NOMO-1 treated with DMSO at 0.1 percent for 48 hours (cell line): Measurements from ENCODE around the gene KLHL25.

Experiments used
- DNase-seq: peaks from one replicate; lab custom pipeline; 2025; ENCODE audit not compliant: unreplicated experiment; lab: John Stamatoyannopoulos, UW

The KLHL25 gene

DNA sequence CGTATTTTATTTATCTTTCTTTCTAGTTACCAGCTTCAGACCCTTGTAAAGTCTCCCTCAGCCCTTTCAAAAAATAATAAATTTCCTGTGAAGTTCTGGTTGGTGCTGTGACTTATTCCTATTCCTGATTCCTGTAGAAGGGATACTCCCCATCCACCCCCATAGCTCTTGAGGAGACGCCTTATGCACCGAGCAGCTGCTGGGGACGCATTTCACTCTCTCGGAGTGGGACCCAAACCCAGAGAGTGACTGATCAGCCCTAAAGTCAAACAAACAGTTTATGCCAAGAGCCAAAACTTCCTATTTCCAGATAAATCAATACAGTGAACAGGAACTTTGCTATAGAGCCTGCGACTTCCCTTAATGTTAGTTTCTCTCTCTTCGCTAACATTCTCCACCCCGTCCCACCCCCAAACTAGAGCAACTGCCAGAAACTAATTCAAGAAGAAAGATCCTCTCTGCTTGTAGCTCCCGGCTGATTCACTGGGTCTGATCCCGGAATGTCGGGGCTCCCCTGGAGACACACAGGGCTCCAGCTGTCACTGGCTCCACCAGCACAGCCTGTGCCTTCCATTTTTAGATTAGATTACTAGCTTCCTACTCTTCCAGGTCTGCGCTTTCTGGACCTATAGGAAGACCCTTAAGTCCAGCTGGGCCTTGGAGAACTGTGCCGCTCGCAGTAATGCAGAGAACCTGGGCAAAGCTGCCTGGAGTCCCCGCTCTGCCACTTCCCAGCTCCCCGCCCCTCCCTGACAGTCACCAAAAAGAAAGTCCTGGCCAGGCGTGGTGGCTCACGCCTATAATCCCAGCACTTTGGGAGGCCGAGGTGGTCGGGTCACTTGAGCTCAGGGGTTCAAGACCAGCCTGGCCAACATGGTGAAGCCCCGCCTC is 45.2 kb downstream of the KLHL25 start:
- DNase-seq: no peak

DNA sequence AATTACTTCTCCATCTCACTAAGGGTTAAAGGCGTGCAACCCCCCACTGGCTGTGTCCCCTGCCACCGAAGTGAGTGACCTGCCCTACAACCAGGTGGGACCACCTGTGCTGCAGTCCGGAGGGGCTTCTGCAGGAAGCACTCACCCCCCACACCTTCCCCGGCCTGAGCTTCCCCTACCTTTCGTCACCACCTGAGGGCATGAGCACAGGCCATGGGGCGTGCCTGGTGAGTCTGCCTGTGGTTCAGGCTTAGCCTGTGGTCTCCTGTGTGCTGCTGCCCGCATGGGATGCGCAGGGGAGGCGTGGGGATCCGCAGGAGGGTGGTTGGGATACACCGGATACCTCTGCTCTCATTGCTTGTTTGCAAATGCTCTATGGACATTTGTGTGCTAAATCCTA is 46.0 kb downstream of the KLHL25 start:
- no peak for DNase-seq

DNA sequence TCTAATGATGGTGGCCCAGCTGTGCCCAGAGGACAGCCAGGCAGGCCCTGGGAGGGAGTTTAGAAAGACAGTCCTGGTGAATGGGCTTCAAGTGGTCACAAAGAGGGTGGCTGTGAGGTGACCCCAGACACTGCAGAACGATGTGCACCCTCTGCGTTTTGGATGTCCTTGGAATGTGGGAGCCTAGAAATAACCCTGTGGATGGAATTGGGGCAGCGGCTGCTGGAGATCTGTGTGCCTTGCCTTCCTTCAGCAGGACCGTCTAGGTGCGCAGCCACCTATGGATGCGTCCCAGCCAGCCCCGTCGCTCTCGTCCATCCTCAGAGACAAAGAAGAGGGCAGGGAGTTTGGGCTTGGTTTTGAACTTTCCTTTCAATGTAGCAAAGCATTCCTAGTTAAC is 46.5 kb downstream of the KLHL25 start:
- DNase-seq: no peak

DNA sequence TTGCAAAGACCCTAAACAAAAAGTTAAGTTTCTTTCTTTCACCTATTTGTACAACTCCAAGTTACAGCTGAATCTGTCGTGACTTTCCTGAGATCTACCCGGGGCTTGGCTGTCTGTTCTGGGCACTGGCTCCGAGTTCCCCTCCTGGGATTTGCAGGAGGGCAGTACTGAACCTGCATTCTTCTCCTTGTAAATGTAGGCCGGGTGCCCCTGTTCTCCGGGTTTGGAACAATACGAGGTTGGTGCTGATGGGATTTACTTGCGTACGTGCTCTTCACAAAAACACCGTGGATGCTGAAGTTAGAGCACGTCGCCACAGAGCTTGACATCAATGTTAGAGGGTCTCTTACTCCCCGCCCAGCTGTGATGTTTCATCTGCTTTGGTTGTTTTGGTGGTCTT is 48.1 kb downstream of the KLHL25 start:
- DNase-seq: no peak

DNA sequence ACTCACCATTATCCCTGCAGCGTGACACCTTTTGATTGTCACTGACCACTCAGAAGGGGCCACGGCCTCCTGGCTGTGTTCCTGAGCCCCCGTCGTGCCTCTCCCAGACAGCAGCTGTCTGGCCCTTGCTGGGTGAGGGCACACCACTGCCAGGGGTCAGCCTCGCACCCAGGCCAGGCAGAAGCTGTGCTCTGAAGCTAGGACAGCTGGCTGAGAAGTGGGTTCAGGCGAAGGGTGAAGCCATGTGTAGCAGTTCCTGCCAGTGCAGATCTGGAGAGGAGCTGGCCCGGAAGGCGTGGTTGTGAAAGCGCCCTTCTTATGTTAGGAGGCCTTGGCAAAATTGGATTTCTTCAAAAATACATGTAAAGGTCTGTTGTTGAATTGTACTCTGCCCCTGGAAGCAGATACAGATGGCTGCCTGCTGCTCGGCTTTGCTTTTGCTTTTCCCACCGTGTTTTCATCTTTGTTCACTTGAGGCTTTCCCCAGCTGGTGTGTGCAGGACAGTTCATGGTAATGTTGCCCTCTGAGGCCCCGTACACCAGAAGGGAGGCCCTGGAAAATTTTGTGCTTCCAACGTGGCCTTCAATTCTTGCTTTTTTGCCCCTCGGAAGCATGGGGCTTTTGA is 49.1 kb downstream of the KLHL25 start:
- no peak for DNase-seq

DNA sequence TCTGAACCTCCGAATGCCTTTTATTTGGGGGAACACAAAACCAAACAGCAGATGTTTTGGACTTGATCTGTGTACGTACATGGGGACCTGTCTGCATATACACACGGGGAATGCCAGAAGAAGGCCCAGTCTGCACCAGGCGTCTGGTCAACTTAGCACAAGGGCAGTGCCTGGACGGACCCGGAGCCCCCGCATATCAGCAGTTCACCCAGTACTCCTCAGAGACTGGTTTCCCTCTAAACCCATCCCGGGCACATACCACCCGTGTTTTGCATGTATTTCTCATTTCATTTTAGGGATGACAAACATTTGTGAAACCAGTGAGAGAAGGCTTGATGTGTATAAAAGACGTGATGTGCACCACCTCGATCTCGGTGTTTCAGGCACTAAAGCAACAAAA is 49.7 kb downstream of the KLHL25 start:
- no peak for DNase-seq

DNA sequence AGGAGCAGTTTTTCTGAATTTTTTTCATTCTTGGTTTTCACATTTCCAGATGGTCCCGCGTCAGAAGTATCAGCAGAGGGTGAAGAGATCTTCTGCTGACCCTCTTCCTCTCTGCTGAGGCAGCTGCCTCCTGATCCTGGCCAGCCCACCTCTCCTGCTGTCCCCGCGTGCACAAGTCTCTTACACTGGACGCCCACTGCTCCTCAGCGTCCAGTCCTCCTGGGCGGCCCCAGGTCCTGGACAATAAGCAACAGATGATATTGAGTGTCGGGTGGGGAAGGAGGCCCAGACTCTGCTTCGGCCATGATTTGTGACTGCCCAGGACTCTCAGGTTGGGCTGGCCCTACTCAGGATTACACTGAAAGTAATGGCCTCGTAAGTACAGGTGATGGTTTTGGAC is 50.1 kb downstream of the KLHL25 start:
- no peak for DNase-seq

DNA sequence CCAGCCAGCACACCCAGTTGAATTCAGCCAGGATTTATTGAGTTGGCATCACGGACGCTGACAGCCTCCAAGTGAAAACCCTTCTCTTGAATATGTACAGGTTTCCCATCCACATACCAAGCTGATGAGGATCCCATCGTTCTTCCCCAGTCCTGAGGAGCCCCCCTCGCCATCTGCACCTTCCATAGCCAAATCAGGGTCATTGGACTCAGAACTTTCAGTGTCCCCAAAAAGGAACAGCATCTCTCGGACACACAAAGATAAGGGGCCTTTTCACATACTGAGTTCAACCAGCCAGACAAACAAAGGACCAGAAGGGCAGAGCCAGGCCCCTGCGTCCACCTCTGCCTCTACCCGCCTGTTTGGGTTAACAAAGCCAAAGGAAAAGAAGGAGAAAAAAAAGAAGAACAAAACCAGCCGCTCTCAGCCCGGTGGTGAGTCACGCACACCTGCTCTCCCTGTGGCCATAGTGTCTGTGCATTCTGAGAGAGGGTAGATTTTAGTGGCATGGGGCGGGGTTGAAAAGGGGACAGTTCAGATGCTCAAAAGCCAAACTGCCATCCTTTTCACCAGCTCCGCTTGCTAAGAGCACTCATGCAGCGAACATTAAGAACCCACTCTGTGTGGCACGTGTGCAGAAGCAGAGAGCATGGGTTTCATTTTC is 51.2 kb downstream of the KLHL25 start:
- DNase-seq: no peak

DNA sequence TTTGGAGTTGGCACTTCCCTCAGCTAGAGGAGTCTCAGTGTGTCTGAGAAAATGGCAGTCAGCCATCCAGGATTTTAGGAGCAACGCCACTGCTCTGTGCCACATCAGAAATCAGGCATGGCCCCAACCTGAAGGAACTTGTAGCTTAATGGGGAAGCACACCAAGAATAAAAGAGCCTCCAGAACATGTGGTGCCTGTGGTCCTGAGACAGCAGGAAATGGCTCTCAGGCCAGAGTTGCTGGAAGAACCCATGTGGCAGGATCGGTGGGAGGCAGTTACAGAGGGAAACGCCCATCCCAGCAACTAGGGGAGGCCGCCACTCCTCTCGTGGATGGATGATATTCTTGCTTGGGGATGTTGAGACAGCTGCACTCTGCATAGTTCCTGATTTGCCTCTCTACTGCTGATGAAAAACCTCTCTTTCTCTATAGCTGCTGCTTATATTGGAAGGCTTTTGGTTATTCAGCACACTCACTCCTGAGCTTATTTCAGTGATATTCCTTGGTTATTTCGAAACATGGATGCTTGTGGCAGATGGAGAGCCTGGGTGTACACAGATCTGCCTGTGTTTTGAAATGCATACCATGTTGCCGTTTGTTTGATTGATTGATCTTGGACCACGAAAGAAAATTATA is 52.4 kb downstream of the KLHL25 start:
- DNase-seq: no peak

DNA sequence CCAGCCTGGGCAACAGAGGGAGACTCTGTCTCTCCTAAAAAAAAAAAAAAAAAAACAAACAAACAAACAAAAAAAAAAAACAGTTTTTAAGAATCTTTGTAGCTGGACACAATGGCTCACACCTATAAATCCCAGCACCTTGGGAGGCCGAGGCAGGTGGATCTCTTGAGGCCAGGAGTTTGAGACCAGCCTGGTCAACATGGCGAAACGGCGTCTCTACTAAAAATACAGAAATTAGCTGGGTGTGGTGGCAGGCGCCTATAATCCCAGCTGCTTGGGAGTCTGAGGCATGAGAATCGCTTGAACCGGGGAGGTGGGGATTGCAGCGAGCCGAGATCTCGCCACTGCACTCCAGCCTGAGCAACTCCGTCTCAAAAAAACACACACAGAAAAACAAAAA is 53.1 kb downstream of the KLHL25 start:
- no peak for DNase-seq

DNA sequence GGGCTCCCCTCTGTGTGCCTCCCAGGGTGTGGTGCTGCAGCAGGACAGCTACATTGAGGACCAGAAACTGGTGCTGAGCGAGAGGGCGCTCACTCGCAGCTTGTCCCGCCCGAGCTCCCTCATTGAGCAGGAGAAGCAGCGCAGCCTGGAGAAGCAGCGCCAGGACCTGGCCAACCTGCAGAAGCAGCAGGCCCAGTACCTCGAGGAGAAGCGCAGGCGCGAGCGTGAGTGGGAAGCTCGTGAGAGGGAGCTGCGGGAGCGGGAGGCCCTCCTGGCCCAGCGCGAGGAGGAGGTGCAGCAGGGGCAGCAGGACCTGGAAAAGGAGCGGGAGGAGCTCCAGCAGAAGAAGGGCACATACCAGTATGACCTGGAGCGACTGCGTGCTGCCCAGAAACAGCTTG is 53.7 kb downstream of the KLHL25 start:
- no peak for DNase-seq

DNA sequence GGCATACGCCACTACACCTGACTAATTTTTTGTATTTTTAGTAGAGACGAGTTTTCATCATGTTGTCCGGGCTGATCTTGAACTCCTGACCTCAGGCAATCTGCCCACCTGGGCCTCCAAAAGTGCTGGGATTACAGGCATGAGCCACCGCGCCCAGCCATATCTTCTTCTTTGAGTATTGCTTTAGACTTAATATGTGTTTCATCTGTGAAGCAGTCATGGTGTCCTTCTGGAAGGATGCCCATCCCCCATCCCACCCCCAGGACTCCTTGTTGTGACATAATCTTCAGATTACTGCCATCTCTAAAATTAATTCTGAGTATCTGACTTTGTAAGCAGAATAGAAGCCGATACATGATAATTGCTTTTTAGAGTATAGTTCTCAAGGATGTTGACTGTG is 57.7 kb downstream of the KLHL25 start:
- DNase-seq: no peak

DNA sequence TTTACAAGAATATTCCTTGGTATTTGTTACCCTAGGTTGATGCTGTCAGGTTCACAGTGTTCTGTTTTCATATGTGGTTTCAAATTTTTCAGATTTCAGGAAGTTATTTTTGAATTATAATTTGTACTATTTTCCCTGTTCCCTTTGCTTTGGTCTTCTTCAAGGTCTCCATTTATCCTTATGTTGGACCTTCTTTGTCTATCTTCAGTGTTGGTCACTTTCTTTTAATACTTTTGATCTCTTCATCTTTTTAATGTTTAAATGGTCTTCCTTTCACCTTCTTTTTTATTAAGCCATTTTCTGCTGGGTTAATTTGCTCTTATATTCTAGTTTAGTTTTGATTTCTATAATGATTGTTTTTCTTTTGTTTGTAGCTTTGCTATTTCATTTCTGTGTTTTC is 61.3 kb downstream of the KLHL25 start:
- DNase-seq: no peak

DNA sequence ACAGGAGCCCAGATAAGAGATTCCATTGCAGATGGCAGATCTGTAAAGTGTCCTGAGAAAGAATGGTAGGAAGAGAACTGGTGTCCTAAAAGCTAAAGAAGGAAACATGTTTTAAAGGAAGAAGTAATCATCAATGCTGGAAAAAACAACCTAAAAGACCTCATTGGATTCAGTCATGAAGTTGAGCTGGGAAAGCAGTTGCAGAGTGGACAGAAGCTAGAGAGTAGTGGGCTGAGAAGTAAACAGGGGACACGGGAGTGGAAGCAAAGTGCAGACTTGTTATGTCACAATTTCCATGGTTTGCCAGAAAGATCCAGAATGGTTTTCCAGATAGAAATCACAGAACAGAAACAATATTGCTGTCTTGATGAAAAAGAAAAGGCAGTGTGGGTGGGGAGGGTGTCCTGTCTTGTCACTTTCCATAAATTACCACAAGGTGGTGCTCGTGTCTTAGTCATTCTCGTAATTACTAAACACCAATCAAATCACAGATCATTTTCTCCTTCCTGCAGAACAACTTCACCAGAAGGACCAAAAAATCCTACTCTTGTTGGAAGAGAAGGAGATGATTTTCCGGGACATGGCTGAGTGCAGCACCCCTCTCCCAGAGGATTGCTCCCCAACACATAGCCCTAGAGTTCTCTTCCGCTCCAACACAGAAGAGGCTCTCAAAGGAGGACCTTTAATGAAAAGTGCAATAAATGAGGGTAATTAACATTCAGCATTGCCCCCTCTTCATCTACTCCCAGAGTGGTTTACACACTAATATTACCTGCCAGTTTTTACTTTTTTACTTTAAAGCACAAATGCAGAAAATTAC is 64.5 kb downstream of the KLHL25 start:
- DNase-seq: peak; percentile 52

DNA sequence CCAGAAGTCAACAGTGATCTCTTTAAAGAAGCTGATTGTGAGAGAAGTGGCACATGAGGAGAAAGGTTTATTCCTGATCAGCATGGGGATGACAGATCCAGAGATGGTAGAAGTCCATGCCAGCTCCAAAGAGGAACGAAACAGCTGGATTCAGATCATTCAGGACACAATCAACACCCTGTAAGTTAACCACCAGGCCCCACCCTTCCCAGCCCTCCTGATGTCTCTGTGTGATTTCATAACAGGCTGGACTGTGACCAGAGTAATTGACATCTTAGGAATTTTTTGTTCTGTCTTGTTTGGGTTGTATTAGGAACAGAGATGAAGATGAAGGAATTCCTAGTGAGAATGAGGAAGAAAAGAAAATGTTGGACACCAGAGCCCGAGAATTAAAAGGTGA is 67.7 kb downstream of the KLHL25 start:
- DNase-seq: no peak

DNA sequence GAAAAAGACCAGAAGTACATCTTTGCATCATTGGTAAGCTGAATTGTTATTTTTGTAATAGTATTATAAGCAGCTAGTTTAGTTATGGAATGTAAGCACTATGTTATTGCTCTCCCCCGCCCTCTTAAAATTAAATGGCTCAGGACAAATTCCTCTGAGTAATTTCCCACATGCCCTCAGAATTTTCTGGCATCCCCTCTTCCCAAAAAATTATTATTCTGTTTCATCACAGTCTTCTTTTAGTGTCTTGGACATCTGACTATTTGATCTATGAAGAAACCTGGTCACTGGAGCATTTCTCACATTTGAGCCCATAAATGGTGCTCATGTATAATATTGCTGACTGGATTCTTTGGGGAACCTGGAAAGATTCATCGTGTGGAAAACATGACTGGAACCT is 68.3 kb downstream of the KLHL25 start:
- no peak for DNase-seq

DNA sequence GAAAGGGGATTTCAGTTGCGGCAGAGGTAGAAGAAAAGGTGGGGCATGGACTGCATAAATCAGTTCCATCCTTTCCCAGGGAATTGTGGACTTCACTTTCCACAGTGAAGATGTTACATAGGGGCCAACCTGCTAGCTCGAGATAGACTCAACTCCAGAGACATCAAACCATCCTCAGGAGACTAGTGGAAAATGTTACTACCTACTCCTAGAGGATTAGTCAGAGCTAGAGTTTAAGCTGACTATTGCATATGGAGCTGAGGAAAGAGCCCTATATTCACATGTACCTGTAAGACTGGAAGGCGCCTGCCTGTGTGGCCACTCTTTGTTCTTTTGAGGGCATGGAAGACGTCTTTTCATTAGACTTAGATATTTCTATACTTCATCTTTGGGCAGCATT is 69.2 kb downstream of the KLHL25 start:
- DNase-seq: no peak

DNA sequence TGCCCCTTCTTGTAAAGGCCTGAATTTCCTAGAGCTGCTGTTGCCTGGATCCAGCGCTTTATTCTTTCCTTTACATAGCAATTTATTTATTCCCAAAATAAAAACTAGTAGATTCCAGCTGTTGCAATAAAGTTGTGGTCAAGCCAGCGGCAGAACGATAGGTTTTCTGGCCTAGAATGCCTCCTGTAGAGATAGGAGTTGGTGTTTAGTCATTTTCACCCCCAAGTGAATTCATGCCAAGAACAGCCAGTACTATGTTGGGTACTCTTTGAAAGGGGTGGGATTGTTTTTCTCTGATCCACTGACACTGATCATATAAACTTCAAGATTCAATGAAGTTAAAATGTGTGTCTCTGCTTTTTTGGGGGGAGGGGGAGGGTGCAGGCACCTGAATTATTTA is 69.7 kb downstream of the KLHL25 start:
- DNase-seq: no peak

DNA sequence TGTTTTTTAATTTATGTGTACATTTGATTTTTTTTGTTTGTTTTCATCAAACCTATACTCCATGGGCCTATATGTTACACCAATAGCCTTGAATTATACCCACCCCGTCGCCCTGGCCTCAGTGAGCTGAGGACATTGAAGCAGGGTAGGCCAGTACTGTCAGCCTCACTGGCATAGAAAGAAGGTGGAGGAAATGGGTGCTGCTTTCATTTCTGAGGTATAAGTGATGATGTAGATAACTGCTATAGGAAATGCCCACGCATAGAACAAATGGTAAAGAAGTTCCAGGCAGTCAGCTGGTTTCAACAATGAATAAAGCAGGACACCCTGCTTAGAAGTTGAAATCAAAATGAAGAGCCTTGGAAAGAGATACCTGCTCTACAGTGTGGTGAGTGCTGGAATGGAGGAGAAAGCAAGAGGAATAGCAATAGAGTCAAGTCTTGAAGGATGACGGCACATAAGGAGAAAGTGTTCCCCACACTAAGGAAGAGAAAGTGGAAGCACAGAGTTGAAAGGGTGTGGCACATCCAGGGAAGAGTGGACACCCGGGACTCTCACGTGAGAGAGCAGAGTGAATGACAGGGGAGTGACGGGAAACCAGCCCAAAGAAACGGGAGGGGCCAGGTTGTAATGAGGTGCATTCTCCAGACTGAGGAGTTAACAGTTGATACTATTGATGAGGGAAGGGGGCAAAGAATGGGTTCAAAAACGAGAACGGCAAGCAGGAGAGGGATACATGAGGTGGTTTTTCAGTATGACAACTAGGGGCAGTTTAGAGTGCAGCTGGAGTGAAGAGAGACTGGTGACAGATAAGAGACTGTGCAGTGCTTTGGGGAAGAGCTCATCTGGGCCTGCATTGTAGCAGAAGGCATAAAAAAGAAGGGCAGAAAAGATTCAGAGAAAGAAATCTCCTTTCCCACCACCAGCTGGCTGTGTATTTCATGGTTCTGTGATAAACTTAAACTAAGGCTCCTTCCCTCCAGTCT is 70.5 kb downstream of the KLHL25 start:
- no peak for DNase-seq
